Measurements from ENCODE around the gene TSGA10IP. TPM values are rescaled to one million over a fixed set of nuclear protein-coding genes. Genes with fewer than 3 reads are reported as not detected.

The TSGA10IP gene
- polyA plus RNA-seq, 1 donor (not counting 4 experiments of a cell fraction or from before 2014, with no cell fraction given), result not detected

DNA sequence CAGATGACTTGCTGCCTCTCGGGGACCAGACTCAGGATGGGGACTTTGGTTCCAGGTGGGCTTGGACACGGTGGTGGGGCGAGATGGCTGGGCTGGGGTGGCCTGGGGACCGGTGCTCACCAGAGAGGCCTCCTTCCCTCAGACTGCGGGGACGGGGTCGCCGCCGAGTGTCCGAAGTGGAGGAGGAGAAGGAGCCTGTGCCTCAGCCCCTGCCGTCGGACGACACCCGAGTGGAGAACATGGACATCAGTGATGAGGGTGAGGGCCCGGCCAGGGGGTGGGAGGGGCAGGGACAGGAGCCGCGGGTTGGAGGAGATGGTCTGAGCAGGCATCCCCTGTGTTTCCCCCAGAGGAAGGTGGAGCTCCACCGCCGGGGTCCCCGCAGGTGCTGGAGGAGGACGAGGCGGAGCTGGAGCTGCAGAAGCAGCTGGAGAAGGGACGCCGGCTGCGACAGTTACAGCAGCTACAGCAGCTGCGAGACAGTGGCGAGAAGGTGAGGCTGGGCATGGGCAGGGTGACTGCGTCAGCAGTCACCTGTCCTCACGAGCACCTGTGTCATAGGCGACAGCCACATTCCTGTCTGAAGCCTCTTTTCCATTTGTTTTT, 22.2 kb downstream of the TSGA10IP start:
- Histone ChIP-seq H3K4me2 (ENCODE audit: control insufficient read depth, extremely low read depth, insufficient read depth, low read depth, low read length) (no peak overlapping the region), H3K36me3 (ENCODE audit: control insufficient read depth in 2 of 2, extremely low read depth in 1 of 2, insufficient read depth in 2 of 2, low read length in 2 of 2) (peaks cover 24 to 34% of the 10 kb centered on the region in 2 experiments), H3K9me1 (ENCODE audit: control insufficient read depth, extremely low read depth, insufficient read depth, low read length) (no peaks in the 10 kb centered on the region), H3K4me1 (ENCODE audit: control insufficient read depth, extremely low read depth, insufficient read depth, low read length) (peaks cover 8% of the 10 kb centered on the region), H3K79me2 (ENCODE audit: control insufficient read depth, insufficient read depth, low read length) (peaks cover 22% of the 10 kb centered on the region), H3K4me3 (ENCODE audit: control insufficient read depth in 2 of 3, extremely low read depth in 1 of 3, insufficient read depth in 2 of 3, low read depth in 1 of 3, low read length in 3 of 3) (no peak overlapping the region), H3K9me3 (ENCODE audit: control insufficient read depth, low read depth, low read length) (no peaks in the 10 kb centered on the region), H3K9ac (ENCODE audit: control insufficient read depth, extremely low read depth, insufficient read depth, low read length) (no peak overlapping the region), H3K27ac (ENCODE audit: control insufficient read depth, insufficient read depth, low read length) (no peak overlapping the region), H3K27me3 (ENCODE audit: control insufficient read depth, extremely low read depth, insufficient read depth, low read length) (no peaks in the 10 kb centered on the region), H2AFZ (ENCODE audit: control insufficient read depth, low read length) (no peak overlapping the region), H4K20me1 (ENCODE audit: control insufficient read depth, extremely low read depth, insufficient read depth, low read length) (no peaks in the 10 kb centered on the region)
- dilution Hi-C loops (cut with MboI; ENCODE audit: extremely low pct_ligation_motif_present, low sequenced_read_pairs), result no loop called here
- TF ChIP-seq EZH2 (IDR thresholded peaks at IDR 0.05; ENCODE audit: low read length) (no peak), CTCF (optimal IDR thresholded peaks at IDR 0.05 in 1 of 3, IDR thresholded peaks at IDR 0.05 in 1 of 3, conservative IDR thresholded peaks at IDR 0.05 in 1 of 3; ENCODE audit: extremely low read depth in 1 of 3, insufficient read depth in 2 of 3, low read length in 3 of 3) (no peak)
- no peak for DNase-seq (ENCODE audit: low read depth, low spot score)
- FAIRE-seq, result no peak

- peaks cover 3% of the 10 kb centered on the region for H3K9me1 ChIP-seq (ENCODE audit: control insufficient read depth, extremely low read depth, insufficient read depth, low read length)
- H3K4me3 ChIP-seq (ENCODE audit: control insufficient read depth in 2 of 3, extremely low read depth in 1 of 3, insufficient read depth in 2 of 3, low read depth in 1 of 3, low read length in 3 of 3), result no peak overlapping the region
- DNase-seq (ENCODE audit: low read depth, low spot score), result no peak
- no peak for FAIRE-seq
- peaks cover 8% of the 10 kb centered on the region for H3K79me2 ChIP-seq (ENCODE audit: control insufficient read depth, insufficient read depth, low read length)
- H2AFZ ChIP-seq (ENCODE audit: control insufficient read depth, low read length), result no peak overlapping the region
- H3K27ac ChIP-seq (ENCODE audit: control insufficient read depth, insufficient read depth, low read length), result no peak overlapping the region
- no peaks in the 10 kb centered on the region for H4K20me1 ChIP-seq (ENCODE audit: control insufficient read depth, extremely low read depth, insufficient read depth, low read length)
- no peaks in the 10 kb centered on the region for H3K27me3 ChIP-seq (ENCODE audit: control insufficient read depth, extremely low read depth, insufficient read depth, low read length)
- peak in 1 of 3 experiments; percentile 17 for TF ChIP-seq CTCF (optimal IDR thresholded peaks at IDR 0.05 in 1 of 3, IDR thresholded peaks at IDR 0.05 in 1 of 3, conservative IDR thresholded peaks at IDR 0.05 in 1 of 3; ENCODE audit: extremely low read depth in 1 of 3, insufficient read depth in 2 of 3, low read length in 3 of 3)
- no peak for TF ChIP-seq EZH2 (IDR thresholded peaks at IDR 0.05; ENCODE audit: low read length)
- H3K4me1 ChIP-seq (ENCODE audit: control insufficient read depth, extremely low read depth, insufficient read depth, low read length), result peaks cover 9% of the 10 kb centered on the region
- H3K9ac ChIP-seq (ENCODE audit: control insufficient read depth, extremely low read depth, insufficient read depth, low read length), result no peak overlapping the region
- no peak overlapping the region for H3K4me2 ChIP-seq (ENCODE audit: control insufficient read depth, extremely low read depth, insufficient read depth, low read depth, low read length)
- H3K9me3 ChIP-seq (ENCODE audit: control insufficient read depth, low read depth, low read length), result no peaks in the 10 kb centered on the region
- H3K36me3 ChIP-seq (ENCODE audit: control insufficient read depth in 2 of 2, extremely low read depth in 1 of 2, insufficient read depth in 2 of 2, low read length in 2 of 2), result peaks cover 23 to 34% of the 10 kb centered on the region in 2 experiments
- dilution Hi-C loops (cut with MboI; ENCODE audit: extremely low pct_ligation_motif_present, low sequenced_read_pairs), result no loop called here
These were observed 23.6 kb downstream of the TSGA10IP start for GRCh38 chr11:65968600-65969482.

All from keratinocyte (primary cell).